Esophagus squamous epithelium (tissue), 4 donors: ENCODE data around the gene NAV3.

Experiments
- POLR2A ChIP-seq, 4 donors: fragments of 450-650 bp; IDR thresholded peaks; one replicate each; pipeline ENCODE4 v1.6.1; 2017; ENCODE audit warnings: antibody characterized with exemption in 4 of 4, mild to moderate bottlenecking in 4 of 4, moderate library complexity in 3 of 4
- TF ChIP-seq, protein P1 (sequence below), 6 experiments: fragments of 450-650 bp in 4 of 6; fragments of 200-600 bp in 2 of 6; sonication (generic) in 2 of 6; IDR thresholded peaks; one replicate each; pipeline ENCODE4 v1.5.1; 2016 to 2019; ENCODE audit warnings: antibody characterized with exemption in 6 of 6, mild to moderate bottlenecking in 4 of 6, moderate library complexity in 4 of 6

DNA sequence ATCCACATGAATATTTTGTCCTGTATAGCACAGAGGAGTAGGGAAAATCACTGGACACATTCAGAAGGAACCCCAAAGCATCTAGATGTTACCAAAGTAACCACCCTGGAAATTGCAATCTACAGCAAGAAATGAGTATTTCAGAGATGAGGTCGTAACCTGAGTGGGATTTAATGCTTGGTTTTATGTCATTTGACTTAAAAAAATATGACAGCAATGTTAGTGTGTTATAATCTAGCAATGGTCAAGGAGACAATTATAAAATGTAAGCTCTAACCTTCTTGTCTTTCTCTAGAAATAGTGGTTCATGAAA is 256.6 kb downstream of the NAV3 start:
- TF ChIP-seq, protein P1, sequence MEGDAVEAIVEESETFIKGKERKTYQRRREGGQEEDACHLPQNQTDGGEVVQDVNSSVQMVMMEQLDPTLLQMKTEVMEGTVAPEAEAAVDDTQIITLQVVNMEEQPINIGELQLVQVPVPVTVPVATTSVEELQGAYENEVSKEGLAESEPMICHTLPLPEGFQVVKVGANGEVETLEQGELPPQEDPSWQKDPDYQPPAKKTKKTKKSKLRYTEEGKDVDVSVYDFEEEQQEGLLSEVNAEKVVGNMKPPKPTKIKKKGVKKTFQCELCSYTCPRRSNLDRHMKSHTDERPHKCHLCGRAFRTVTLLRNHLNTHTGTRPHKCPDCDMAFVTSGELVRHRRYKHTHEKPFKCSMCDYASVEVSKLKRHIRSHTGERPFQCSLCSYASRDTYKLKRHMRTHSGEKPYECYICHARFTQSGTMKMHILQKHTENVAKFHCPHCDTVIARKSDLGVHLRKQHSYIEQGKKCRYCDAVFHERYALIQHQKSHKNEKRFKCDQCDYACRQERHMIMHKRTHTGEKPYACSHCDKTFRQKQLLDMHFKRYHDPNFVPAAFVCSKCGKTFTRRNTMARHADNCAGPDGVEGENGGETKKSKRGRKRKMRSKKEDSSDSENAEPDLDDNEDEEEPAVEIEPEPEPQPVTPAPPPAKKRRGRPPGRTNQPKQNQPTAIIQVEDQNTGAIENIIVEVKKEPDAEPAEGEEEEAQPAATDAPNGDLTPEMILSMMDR (IDR thresholded peaks at IDR 0.05) = no peak
- no peak for TF ChIP-seq POLR2A (IDR thresholded peaks at IDR 0.05)
